K562 (cell line): ENCODE results near the gene RMC1. TPM values are rescaled to one million over a fixed set of nuclear protein-coding genes. Genes with fewer than 3 reads are reported as not detected.

Experiments used
- ATAC-seq: fragments of 200-7000 bp; cut with Tn5 transposase; 3 replicates; pipeline ENCODE4 v1.9.1; 2020; ENCODE audit warnings: moderate library complexity
- BruUV-seq: library from RNA; stranded (reverse); fragments of 400-500 nt; replicated peaks from 2 replicates; lab custom pipeline; 2021; lab: Mats Ljungman, UMichigan
- CTCF ChIA-PET: fragments of 300-600 bp; formaldehyde crosslinking; extraction: SDS; loops from one replicate; lab custom pipeline; 2021; ENCODE audit warnings: low intra/inter-chr PET ratio; lab: Yijun Ruan, JAX
- POLR2A ChIA-PET: fragments of 300-600, 350-650 bp; sonication (Branson Sonifier 250); formaldehyde crosslinking; extraction: SDS; loops from one replicate; lab custom pipeline; 2021; ENCODE audit warnings: antibody characterized with exemption, inconsistent platforms; lab: Yijun Ruan, JAX
- DNase-seq, 4 experiments: peaks; one replicate each; pipeline versions ENCODE4 v3.0.0 to v3.0.0-alpha.2; 2011 to 2018; ENCODE audit warnings: low spot score in 3 of 4, mixed read lengths in 3 of 4; ENCODE audit errors: extremely low read depth in 1 of 4
- FAIRE-seq: peaks from 2 replicates; lab custom pipeline; 2011; peaks lifted over from hg19 to GRCh38; lab: Jason Lieb, UNC
- H2AFZ ChIP-seq: 2 replicates; pipeline ENCODE4 v1.6.0; 2011; ENCODE audit warnings: low read depth, low read length, control low read depth, inconsistent platforms
- H3K27ac ChIP-seq: fragments of 200-600 bp; 3 replicates; pipeline ENCODE4 v1.8.0; 2011; ENCODE audit warnings: low read depth, mild to moderate bottlenecking, control low read depth, inconsistent platforms, low read length, moderate library complexity, mixed read lengths; ENCODE audit errors: extremely low read depth
- H3K27me3 ChIP-seq, 2 experiments: fragments of 300-600 bp in 1 of 2; 2 replicates in 1 of 2; 3 replicates in 1 of 2; pipeline versions ENCODE4 v1.6.0 to v1.8.0; 2011; ENCODE audit warnings: inconsistent platforms in 2 of 2, low read length in 2 of 2, mild to moderate bottlenecking in 1 of 2, mixed read lengths in 1 of 2, moderate library complexity in 1 of 2; ENCODE audit not compliant: control insufficient read depth in 2 of 2, insufficient read depth in 2 of 2
- H3K36me3 ChIP-seq: fragments of 300-600 bp; 3 replicates; pipeline ENCODE4 v1.8.0; 2011; ENCODE audit warnings: mild to moderate bottlenecking, low read length, inconsistent platforms; ENCODE audit not compliant: control insufficient read depth, insufficient read depth
- H3K4me1 ChIP-seq, 2 experiments: fragments of 200-600 bp in 1 of 2; replicated peaks in 1 of 2; 2 replicates in 1 of 2; 3 replicates in 1 of 2; pipeline versions ENCODE4 v1.5.1 to v1.8.0; 2011; ENCODE audit warnings: inconsistent platforms in 2 of 2, low read length in 2 of 2, mild to moderate bottlenecking in 1 of 2, mixed read lengths in 1 of 2, moderate library complexity in 1 of 2; ENCODE audit not compliant: control insufficient read depth in 2 of 2, insufficient read depth in 2 of 2
- H3K4me2 ChIP-seq: 2 replicates; pipeline ENCODE4 v1.6.1; 2011; ENCODE audit warnings: low read length, control low read depth, inconsistent platforms, mixed read lengths; ENCODE audit not compliant: insufficient read depth
- H3K4me3 ChIP-seq: fragments of 200-600 bp; sonication (generic), shearing (Covaris generic); 2 replicates; pipeline ENCODE4 v1.5.1; 2016; ENCODE audit warnings: control low read depth, inconsistent platforms
- H3K79me2 ChIP-seq: fragments of 200-600 bp; 3 replicates; pipeline ENCODE4 v1.8.0; 2011; ENCODE audit warnings: low read length, inconsistent platforms; ENCODE audit not compliant: control insufficient read depth, insufficient read depth
- H3K9ac ChIP-seq, 2 experiments: 2 replicates each; pipeline versions ENCODE4 v1.6.0 to v1.6.1; 2011; ENCODE audit warnings: low read depth in 2 of 2, low read length in 2 of 2, control low read depth in 1 of 2, inconsistent platforms in 1 of 2, mild to moderate bottlenecking in 1 of 2, mixed read lengths in 1 of 2; ENCODE audit not compliant: insufficient read depth in 1 of 2
- H3K9me1 ChIP-seq: one replicate; pipeline ENCODE4 v1.6.0; 2011; ENCODE audit warnings: inconsistent platforms, mild to moderate bottlenecking, low read length, moderate library complexity; ENCODE audit not compliant: control insufficient read depth, insufficient read depth
- H3K9me3 ChIP-seq: replicated peaks from 2 replicates; pipeline ENCODE4 v1.5.1; 2011; ENCODE audit warnings: low read depth, low read length, inconsistent platforms; ENCODE audit not compliant: control insufficient read depth, insufficient read depth
- H4K20me1 ChIP-seq: replicated peaks from 2 replicates; pipeline ENCODE4 v1.6.1; 2011; ENCODE audit warnings: low read length, inconsistent platforms, mixed read lengths; ENCODE audit not compliant: control insufficient read depth, insufficient read depth
- BRD9 ChIP-seq: fragments of 450-650 bp; IDR thresholded peaks from 2 replicates; pipeline ENCODE4 v1.6.1; 2018; ENCODE audit warnings: low read depth; ENCODE audit not compliant: partially characterized antibody
- DPF2 ChIP-seq: fragments of 450-650 bp; IDR thresholded peaks from 2 replicates; pipeline ENCODE4 v1.6.1; 2016
- FOS ChIP-seq: IDR thresholded peaks from 3 replicates; pipeline ENCODE4 v1.6.1; 2011; ENCODE audit not compliant: insufficient read length; ENCODE audit errors: extremely low read depth
- MEF2D ChIP-seq: conservative IDR thresholded peaks from 2 replicates; pipeline ENCODE4 v1.6.1; 2016; ENCODE audit warnings: low read depth, missing genetic modification characterization, missing compliant biosample characterization
- MTA3 ChIP-seq: fragments of 450-650 bp; formaldehyde crosslinking; IDR thresholded peaks from 2 replicates; pipeline ENCODE4 v1.6.1; 2017; ENCODE audit warnings: mild to moderate bottlenecking, borderline replicate concordance
- MYC ChIP-seq, 2 experiments: fragments of 250-450 bp in 1 of 2; sonication (Bioruptor Pico) in 1 of 2; IDR thresholded peaks; 2 replicates each; pipeline versions ENCODE4 v1.5.1 to v1.6.1; 2012 to 2021; ENCODE audit warnings: low read depth in 2 of 2, borderline replicate concordance in 1 of 2, improper control_type of control experiment in 1 of 2, low read length in 1 of 2, mild to moderate bottlenecking in 1 of 2, moderate library complexity in 1 of 2
- TSC22D4 ChIP-seq: fragments of 450-650 bp; IDR thresholded peaks from 2 replicates; pipeline ENCODE4 v1.6.1; 2016; ENCODE audit warnings: missing genetic modification characterization, missing biosample characterization, control low read depth
- XRCC4 ChIP-seq: IDR thresholded peaks from one replicate; pipeline ENCODE4 v1.6.1; 2011; ENCODE audit not compliant: insufficient read depth, insufficient read length; ENCODE audit errors: extremely low read depth
- ZNF140 ChIP-seq: fragments of 250-450 bp; sonication (Bioruptor Pico); IDR thresholded peaks from 2 replicates; pipeline ENCODE4 v1.8.0; 2021; ENCODE audit warnings: moderate library complexity, mild to moderate bottlenecking, inconsistent platforms
- WGBS: fragments of 100-300 bp; shearing (Covaris generic); methylation state at CpG from one replicate; pipeline ENCODE4 v1.1.6; 2016; ENCODE audit warnings: low coverage, mixed read lengths; ENCODE audit not compliant: insufficient coverage; ENCODE audit errors: missing lambda C conversion rate; 5-methylcytosine and 5-hydroxymethylcytosine counted together
- in situ Hi-C: fragments of 300-500 bp; cut with MboI; formaldehyde crosslinking; loops from 4 replicates; pipeline ENCODE4 v1.15.0; 2018; ENCODE audit warnings: inconsistent platforms, mixed read lengths
- intact Hi-C: fragments of 100-400 bp; cut with micrococcal nuclease; formaldehyde crosslinking; loops from 2 replicates; pipeline ENCODE4 v1.14.2; 2022
- polyA plus RNA-seq, 8 experiments: library from polyadenylated mRNA; depleted of rRNA in 4 of 8; stranded (reverse) in 5 of 8; unstranded in 3 of 8; fragments of >200 nt; fragmentation: Nextera tagmentation in 2 of 8; fragmentation: Illumina TruSeq in 1 of 8; extraction: Ambion mirVana in 2 of 8; extraction: Trizol in 1 of 8; gene quantifications; 2 replicates each; pipeline versions ENCODE4 v1.2.1 to v1.2.3, GENCODE V29; 2011 to 2014; ENCODE audit warnings: inconsistent platforms in 1 of 8, missing spikeins in 1 of 8
- total RNA-seq, 7 experiments: library from RNA; depleted of rRNA in 6 of 7; stranded (reverse); fragments of >200 nt in 6 of 7; fragmentation: Illumina TruSeq in 2 of 7; extraction: Trizol in 2 of 7; gene quantifications; 2 replicates each; pipeline versions ENCODE4 v1.2.1 to v1.2.3, GENCODE V29; 2011 to 2021; ENCODE audit warnings: low replicate concordance in 1 of 7

Gene RMC1
- total and polyA plus RNA-seq, 9 of the 15 experiments (the other 6 are each of a cell fraction or from before 2014, with no cell fraction given): 7.5 to 42.4 (median 35.5) TPM

DNA sequence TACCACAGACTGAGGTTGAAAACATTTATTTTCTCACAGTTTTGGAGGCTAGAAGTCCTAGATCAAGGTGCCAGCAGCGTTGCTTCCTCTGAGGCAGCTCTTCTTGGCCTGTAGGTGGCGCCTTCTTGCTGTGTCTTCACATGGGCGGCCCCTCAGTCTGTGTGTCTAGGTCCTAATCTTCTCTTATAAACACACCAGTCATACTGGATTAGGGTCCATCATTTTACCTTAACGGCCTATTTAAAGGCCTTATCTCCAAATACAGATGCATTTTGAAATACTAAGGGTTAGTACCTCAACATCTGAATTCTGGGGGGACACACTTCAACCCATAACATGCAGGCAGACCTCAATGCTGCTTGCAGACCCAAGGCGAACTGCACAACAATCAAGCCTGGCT is 4.4 kb upstream of the RMC1 start (continued):
- TF ChIP-seq XRCC4 (no peak), MTA3 (peak; percentile 59; the same call in 1 of the 2 replicates), BRD9 (no peak), FOS (no peak), MYC (IDR thresholded peaks at IDR 0.05; ENCODE audit: low read depth, low read length) (peak; percentile 39; the same call in 1 of the 2 replicates), MYC (CRISPR knock-in tag; IDR thresholded peaks at IDR 0.05; ENCODE audit: borderline replicate concordance, low read depth) (no peak), MEF2D (tag) (no peak)

DNA sequence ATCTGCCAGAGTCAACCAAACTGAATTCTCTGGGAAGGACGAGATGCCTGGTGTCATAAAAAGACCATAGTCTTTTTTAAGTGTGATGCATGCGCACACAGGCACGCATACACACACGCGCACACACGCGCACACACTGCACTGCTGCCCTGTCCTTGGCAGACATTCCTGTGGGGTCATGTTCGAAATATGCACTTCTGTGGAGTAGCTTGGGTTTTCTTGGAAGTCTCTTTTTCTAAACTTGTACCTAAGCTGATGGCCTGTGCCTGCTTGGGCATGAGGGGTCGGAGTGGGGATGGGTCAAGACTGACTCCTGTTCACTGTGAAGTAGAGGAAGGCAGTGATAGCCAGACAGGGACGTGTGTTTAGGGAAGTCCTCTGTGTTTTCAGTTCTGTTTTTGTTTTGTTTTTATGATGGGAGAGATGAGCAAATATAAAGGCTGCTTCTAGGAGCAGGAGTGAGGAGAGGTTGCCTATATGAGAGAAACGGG is 4.0 kb upstream of the RMC1 start:
- TF ChIP-seq DPF2 (0 out of 2 replicates have a peak, but pooled peaks have one; percentile 10), ZNF140 (CRISPR knock-in tag) (no peak), TSC22D4 (tag) (peak; percentile 31; the same call in 1 of the 2 replicates)
- Histone ChIP-seq H2AFZ (peak overlapping the region; percentile 73), H3K4me2 (no peak overlapping the region), H3K27ac (no peak overlapping the region), H3K4me1 (peaks cover 13 to 16% of the 10 kb centered on the region in 2 experiments; a peak in 4 of 5 replicates), H3K36me3 (no peaks in the 10 kb centered on the region; the same call in 2 of the 3 replicates), H3K9me3 (no peaks in the 10 kb centered on the region), H4K20me1 (no peaks in the 10 kb centered on the region), H3K9me1 (no peaks in the 10 kb centered on the region), H3K27me3 (no peaks in the 10 kb centered on the region), H3K79me2 (peaks cover 9% of the 10 kb centered on the region), H3K4me3 (no peak overlapping the region), H3K9ac (peak overlapping the region in 1 of 2 experiments; percentile 11; a peak in 1 of 4 replicates)
- DNase-seq (no peak), FAIRE-seq (no peak), ATAC-seq (no peak)
- in situ Hi-C loops (no loop called here), intact Hi-C loops (loop anchor here (1.0 to 2.0 kb wide), 2 partner anchors 88 to 203 kb away; no protein-coding TSS in a partner anchor)
- no TSS peak for BruUV-seq
- ChIA-PET POLR2A (interaction anchor here (3.5 kb wide), 1 partner anchor 11 kb away, joined by 20 read pairs; no protein-coding TSS in a partner anchor), CTCF (interaction anchor here (0.5 to 1.9 kb wide), 3 partner anchors 82 to 93 kb away, joined by 3 to 12 read pairs (median 3); partner anchors contain the start of gene NPC1)
- 53% methylated on average over 11 of the region's 11 CpGs for WGBS
